ENCODE results near the gene MRC2. TPM values are rescaled to one million over a fixed set of nuclear protein-coding genes. Genes with fewer than 3 reads are reported as not detected.

Gene MRC2
- total RNA-seq, 1 experiment from 2014 or later, result 34.3 TPM

DNA sequence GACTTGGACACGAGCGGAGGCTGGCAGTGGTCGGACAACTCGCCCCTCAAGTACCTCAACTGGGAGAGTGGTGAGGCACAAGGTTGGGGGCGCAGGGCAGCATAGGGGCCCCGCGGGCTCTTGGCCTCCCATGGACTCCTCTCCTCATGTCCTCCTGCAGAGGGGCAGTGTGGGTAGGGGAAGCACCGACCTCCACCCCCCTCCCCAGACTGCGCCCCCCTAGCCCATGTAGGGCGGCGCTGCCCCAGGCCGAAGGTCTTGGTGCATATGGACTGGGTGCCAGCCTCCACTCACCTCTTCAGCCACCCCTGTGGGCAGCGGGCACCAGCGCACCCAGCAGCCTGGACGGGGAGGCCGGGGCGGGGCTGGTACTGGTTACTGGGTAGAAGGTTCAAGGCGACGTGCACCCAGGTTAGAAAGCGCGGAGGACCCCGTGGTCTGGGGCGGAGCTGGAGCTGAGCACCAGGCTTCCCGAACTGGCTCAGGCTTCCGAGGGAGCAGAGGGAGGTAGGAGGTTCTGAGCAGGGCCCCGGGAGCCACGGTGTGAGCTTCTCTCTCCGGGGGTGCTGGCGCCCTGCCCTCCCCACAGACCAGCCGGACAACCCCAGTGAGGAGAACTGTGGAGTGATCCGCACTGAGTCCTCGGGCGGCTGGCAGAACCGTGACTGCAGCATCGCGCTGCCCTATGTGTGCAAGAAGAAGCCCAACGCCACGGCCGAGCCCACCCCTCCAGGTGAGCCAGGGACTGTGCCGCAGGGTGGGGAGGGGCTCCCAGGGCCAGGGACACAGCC is 39.5 kb downstream of the MRC2 start:
- POLR2A ChIA-PET (ENCODE audit: low non-redundant PET), result no interaction called here
- Histone ChIP-seq H3K27ac (ENCODE audit: low read depth, low read length, poor library complexity, severe bottlenecking) (no peak overlapping the region), H3K9me3 (ENCODE audit: low read depth, low read length, poor library complexity, severe bottlenecking) (no peaks in the 10 kb centered on the region), H3K4me1 (ENCODE audit: insufficient read depth, low read length, poor library complexity, severe bottlenecking) (peaks cover 6% of the 10 kb centered on the region), H3K27me3 (replicated peaks; ENCODE audit: insufficient read depth, low read depth, low read length, poor library complexity) (no peaks in the 10 kb centered on the region), H3K36me3 (ENCODE audit: insufficient read depth, low read length, poor library complexity, severe bottlenecking) (no peaks in the 10 kb centered on the region), H3K4me3 (ENCODE audit: low read depth, low read length, poor library complexity, severe bottlenecking) (no peak overlapping the region)
- DNase-seq (ENCODE audit: low spot score), result no peak
- CTCF ChIA-PET, result no interaction called here
- intact Hi-C loops (cut with micrococcal nuclease; ENCODE audit: unreplicated experiment), result no loop called here
- no peak for TF ChIP-seq EZH2 (IDR thresholded peaks at IDR 0.05; ENCODE audit: borderline replicate concordance, low read depth, low read length, poor library complexity, severe bottlenecking)
- TF ChIP-seq, protein P1, sequence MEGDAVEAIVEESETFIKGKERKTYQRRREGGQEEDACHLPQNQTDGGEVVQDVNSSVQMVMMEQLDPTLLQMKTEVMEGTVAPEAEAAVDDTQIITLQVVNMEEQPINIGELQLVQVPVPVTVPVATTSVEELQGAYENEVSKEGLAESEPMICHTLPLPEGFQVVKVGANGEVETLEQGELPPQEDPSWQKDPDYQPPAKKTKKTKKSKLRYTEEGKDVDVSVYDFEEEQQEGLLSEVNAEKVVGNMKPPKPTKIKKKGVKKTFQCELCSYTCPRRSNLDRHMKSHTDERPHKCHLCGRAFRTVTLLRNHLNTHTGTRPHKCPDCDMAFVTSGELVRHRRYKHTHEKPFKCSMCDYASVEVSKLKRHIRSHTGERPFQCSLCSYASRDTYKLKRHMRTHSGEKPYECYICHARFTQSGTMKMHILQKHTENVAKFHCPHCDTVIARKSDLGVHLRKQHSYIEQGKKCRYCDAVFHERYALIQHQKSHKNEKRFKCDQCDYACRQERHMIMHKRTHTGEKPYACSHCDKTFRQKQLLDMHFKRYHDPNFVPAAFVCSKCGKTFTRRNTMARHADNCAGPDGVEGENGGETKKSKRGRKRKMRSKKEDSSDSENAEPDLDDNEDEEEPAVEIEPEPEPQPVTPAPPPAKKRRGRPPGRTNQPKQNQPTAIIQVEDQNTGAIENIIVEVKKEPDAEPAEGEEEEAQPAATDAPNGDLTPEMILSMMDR (conservative IDR thresholded peaks at IDR 0.05; ENCODE audit: low read depth, low read length), result no peak
- BruUV-seq (replicated peaks), result no TSS peak

DNA sequence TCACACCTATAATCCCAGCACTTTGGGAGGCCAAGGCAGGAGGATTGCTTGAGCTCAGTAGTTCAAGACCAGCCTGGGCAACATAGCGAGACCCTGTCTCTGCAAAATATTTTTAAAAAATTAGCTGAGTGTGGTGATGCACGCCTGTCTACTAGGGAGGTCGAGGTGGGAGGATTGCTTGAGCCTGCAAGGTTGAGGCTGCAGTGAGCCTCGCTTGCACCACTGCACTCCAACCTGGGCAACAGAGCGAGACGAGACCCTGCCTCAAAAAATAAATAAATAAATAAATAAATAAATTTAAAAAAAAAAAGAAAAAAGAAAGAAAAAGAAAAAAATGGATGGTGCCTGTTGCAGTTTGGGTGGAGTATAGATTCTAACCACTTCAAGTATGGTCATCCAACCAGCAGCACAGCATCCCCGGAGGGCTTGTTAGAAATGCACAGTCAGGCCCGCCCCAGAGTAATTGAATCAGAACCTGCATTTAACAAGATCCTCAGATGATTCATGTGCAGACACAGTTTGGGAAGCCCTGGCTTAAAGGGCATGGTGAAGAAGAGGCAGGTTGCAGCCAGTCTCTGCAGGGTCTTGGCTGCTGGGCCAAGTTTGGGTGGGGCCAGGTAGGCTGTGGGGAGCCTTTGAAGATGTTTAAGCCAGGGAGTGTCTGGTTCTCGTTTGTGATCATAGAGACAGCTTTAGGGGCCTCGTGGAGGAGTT is 40.8 kb downstream of the MRC2 start:
- POLR2A ChIA-PET (ENCODE audit: low non-redundant PET), result no interaction called here

DNA sequence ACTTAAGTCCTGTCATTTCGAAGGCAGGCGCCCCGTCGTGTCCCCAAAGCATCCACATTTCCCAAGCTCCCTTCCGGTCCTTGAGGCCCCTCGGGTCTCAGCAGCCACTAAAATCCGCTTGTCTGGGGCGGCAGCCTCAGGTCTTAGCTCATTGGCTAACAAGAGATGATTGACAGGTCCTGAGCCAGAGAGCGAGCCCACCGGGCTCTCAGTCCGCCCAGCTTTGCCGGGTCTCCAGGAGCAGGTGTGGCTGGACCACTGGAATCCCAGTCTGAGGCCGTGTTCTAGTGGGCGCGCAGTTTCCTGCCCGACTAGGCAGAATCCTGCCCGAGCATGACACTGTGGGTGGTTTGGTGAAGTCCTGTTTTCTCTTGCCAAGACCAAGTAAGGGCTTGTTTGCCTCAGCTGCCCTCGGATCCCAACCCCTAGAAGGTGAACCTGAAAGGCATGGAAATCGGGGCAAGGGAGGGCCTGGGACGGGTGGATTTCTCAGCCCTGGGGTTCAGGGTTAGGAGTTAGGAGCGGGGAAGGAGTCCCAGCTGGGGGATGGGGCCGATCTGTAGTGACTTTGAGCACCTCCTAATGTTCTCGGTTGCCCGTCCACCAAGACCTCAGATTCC is 42.8 kb downstream of the MRC2 start:
- intact Hi-C loops (cut with micrococcal nuclease; ENCODE audit: unreplicated experiment), result no loop called here
- no peak overlapping the region for H3K4me3 ChIP-seq (ENCODE audit: low read depth, low read length, poor library complexity, severe bottlenecking)
- no peak for DNase-seq (ENCODE audit: low spot score)
- TF ChIP-seq, protein P1 (conservative IDR thresholded peaks at IDR 0.05; ENCODE audit: low read depth, low read length), result no peak
- TF ChIP-seq EZH2 (IDR thresholded peaks at IDR 0.05; ENCODE audit: borderline replicate concordance, low read depth, low read length, poor library complexity, severe bottlenecking), result no peak
- H3K27ac ChIP-seq (ENCODE audit: low read depth, low read length, poor library complexity, severe bottlenecking), result no peak overlapping the region
- no peaks in the 10 kb centered on the region for H3K36me3 ChIP-seq (ENCODE audit: insufficient read depth, low read length, poor library complexity, severe bottlenecking)
- H3K9me3 ChIP-seq (ENCODE audit: low read depth, low read length, poor library complexity, severe bottlenecking), result no peaks in the 10 kb centered on the region
- ChIA-PET CTCF (no interaction called here), POLR2A (ENCODE audit: low non-redundant PET) (interaction anchor here (0.5 kb wide), 1 partner anchor 1835 kb away, joined by 3 read pairs; no protein-coding TSS in a partner anchor)
- no peaks in the 10 kb centered on the region for H3K27me3 ChIP-seq (replicated peaks; ENCODE audit: insufficient read depth, low read depth, low read length, poor library complexity)
- BruUV-seq (replicated peaks), result no TSS peak
- H3K4me1 ChIP-seq (ENCODE audit: insufficient read depth, low read length, poor library complexity, severe bottlenecking), result no peaks in the 10 kb centered on the region

More for the DNA sequence above, 40.8 kb downstream of the MRC2 start:
- Histone ChIP-seq H3K36me3 (ENCODE audit: insufficient read depth, low read length, poor library complexity, severe bottlenecking) (no peaks in the 10 kb centered on the region), H3K27me3 (replicated peaks; ENCODE audit: insufficient read depth, low read depth, low read length, poor library complexity) (no peaks in the 10 kb centered on the region), H3K4me1 (ENCODE audit: insufficient read depth, low read length, poor library complexity, severe bottlenecking) (peaks cover 3% of the 10 kb centered on the region), H3K4me3 (ENCODE audit: low read depth, low read length, poor library complexity, severe bottlenecking) (no peak overlapping the region), H3K9me3 (ENCODE audit: low read depth, low read length, poor library complexity, severe bottlenecking) (no peaks in the 10 kb centered on the region), H3K27ac (ENCODE audit: low read depth, low read length, poor library complexity, severe bottlenecking) (no peak overlapping the region)
- intact Hi-C loops (cut with micrococcal nuclease; ENCODE audit: unreplicated experiment), result no loop called here
- no TSS peak for BruUV-seq (replicated peaks)
- DNase-seq (ENCODE audit: low spot score), result peak; percentile 48
- CTCF ChIA-PET, result no interaction called here
- no peak for TF ChIP-seq EZH2 (IDR thresholded peaks at IDR 0.05; ENCODE audit: borderline replicate concordance, low read depth, low read length, poor library complexity, severe bottlenecking)
- TF ChIP-seq, protein P1 (conservative IDR thresholded peaks at IDR 0.05; ENCODE audit: low read depth, low read length), result no peak
